GM10847 (cell line): ENCODE results near the gene FBXL2.

Experiments used
- POLR2A ChIP-seq: IDR thresholded peaks from 2 replicates; pipeline ENCODE4 v1.6.1; 2011; ENCODE audit not compliant: insufficient read length; ENCODE audit errors: extremely low read depth

Gene FBXL2

GRCh38 chr3:33364060-33364459 lies 86.8 kb downstream of the FBXL2 start:
- TF ChIP-seq POLR2A = no peak

- TF ChIP-seq POLR2A = no peak
These were observed 87.4 kb downstream of the FBXL2 start for GRCh38 chr3:33364531-33365128.

GRCh38 chr3:33372218-33373081 lies 95.2 kb downstream of the FBXL2 start:
- TF ChIP-seq POLR2A = no peak

GRCh38 chr3:33373082-33373437 lies 95.8 kb downstream of the FBXL2 start:
- TF ChIP-seq POLR2A = no peak

- TF ChIP-seq POLR2A = no peak
These were observed 100.2 kb downstream of the FBXL2 start for GRCh38 chr3:33377489-33377888.

GRCh38 chr3:33377931-33378330 lies 100.7 kb downstream of the FBXL2 start:
- TF ChIP-seq POLR2A = no peak

GRCh38 chr3:33380653-33381052 lies 103.4 kb downstream of the FBXL2 start:
- no peak for TF ChIP-seq POLR2A

GRCh38 chr3:33383951-33384350 lies 106.7 kb downstream of the FBXL2 start:
- TF ChIP-seq POLR2A = no peak

- no peak for TF ChIP-seq POLR2A
These were observed 108.2 kb downstream of the FBXL2 start for GRCh38 chr3:33385423-33385822.

- no peak for TF ChIP-seq POLR2A
These were observed 109.4 kb downstream of the FBXL2 start for GRCh38 chr3:33386631-33387030.

GRCh38 chr3:33388374-33389100 lies 111.3 kb downstream of the FBXL2 start:
- TF ChIP-seq POLR2A = no peak

GRCh38 chr3:33389908-33390307 lies 112.7 kb downstream of the FBXL2 start:
- TF ChIP-seq POLR2A = no peak

GRCh38 chr3:33391255-33391995 lies 114.2 kb downstream of the FBXL2 start:
- no peak for TF ChIP-seq POLR2A

GRCh38 chr3:33392144-33392543 lies 114.9 kb downstream of the FBXL2 start:
- TF ChIP-seq POLR2A = no peak

GRCh38 chr3:33392703-33393125 lies 115.5 kb downstream of the FBXL2 start:
- TF ChIP-seq POLR2A = no peak
